Measurements from ENCODE around the gene C2CD4C. TPM values are rescaled to one million over a fixed set of nuclear protein-coding genes. Genes with fewer than 3 reads are reported as not detected.

Gene C2CD4C
- total RNA-seq, 6 donors from 2014 or later, result 0.76 to 2.1 (median 1.6) TPM

DNA sequence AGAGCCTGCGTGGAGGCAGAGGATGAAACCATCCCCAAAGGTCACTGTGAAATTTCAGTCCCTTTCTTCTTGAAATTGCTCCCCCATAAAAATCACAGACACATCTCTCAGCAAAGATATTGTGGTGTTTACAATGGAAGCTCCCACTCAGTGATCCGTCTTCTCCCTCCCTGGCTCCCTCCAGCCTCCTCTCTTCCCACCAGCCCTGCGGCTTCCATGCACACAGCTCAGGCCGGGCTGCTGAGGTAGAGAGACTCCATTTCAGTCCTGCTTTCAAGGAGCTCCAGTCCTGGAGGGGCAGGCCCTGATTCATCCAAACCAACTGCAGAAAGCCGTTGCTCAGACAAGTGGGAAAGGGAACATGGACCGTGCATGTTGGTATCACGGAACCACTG is 40.3 kb downstream of the C2CD4C start:
- no peaks in the 10 kb centered on the region for H3K36me3 ChIP-seq
- H3K9me3 ChIP-seq, result no peaks in the 10 kb centered on the region
- TF ChIP-seq, protein P1, sequence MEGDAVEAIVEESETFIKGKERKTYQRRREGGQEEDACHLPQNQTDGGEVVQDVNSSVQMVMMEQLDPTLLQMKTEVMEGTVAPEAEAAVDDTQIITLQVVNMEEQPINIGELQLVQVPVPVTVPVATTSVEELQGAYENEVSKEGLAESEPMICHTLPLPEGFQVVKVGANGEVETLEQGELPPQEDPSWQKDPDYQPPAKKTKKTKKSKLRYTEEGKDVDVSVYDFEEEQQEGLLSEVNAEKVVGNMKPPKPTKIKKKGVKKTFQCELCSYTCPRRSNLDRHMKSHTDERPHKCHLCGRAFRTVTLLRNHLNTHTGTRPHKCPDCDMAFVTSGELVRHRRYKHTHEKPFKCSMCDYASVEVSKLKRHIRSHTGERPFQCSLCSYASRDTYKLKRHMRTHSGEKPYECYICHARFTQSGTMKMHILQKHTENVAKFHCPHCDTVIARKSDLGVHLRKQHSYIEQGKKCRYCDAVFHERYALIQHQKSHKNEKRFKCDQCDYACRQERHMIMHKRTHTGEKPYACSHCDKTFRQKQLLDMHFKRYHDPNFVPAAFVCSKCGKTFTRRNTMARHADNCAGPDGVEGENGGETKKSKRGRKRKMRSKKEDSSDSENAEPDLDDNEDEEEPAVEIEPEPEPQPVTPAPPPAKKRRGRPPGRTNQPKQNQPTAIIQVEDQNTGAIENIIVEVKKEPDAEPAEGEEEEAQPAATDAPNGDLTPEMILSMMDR (IDR thresholded peaks at IDR 0.05), result no peak
- TF ChIP-seq POLR2AphosphoS5 (IDR thresholded peaks at IDR 0.05), result no peak
- no peak for TF ChIP-seq EP300 (IDR thresholded peaks at IDR 0.05)
- TF ChIP-seq POLR2A (IDR thresholded peaks at IDR 0.05), result no peak
- WGBS, 2 donors, result 73 to 77% methylated on average over 7 of the region's 7 CpGs
- no peak overlapping the region for H3K4me3 ChIP-seq
- DNase-seq (no peak), ATAC-seq (ENCODE audit: low FRiP score in 2 of 2) (no peak)
- no peaks in the 10 kb centered on the region for H3K27me3 ChIP-seq
- peaks cover 0 to 12% (median 2%) of the 10 kb centered on the region in 4 donors for H3K4me1 ChIP-seq
- no peak overlapping the region for H3K27ac ChIP-seq

GRCh38 chr19:367963-368629 is 40.9 kb downstream of the C2CD4C start:
- Histone ChIP-seq H3K27me3 (no peaks in the 10 kb centered on the region), H3K9me3 (no peaks in the 10 kb centered on the region), H3K36me3 (no peaks in the 10 kb centered on the region), H3K4me3 (no peak overlapping the region), H3K4me1 (peaks cover 0 to 12% (median 2%) of the 10 kb centered on the region in 4 donors), H3K27ac (no peak overlapping the region)
- DNase-seq (no peak), ATAC-seq (ENCODE audit: low FRiP score in 2 of 2) (no peak)
- whole genome bisulfite sequencing, 2 donors, result 68 to 71% methylated on average over 16 to 22 of the region's 22 CpGs
- no peak for TF ChIP-seq EP300 (IDR thresholded peaks at IDR 0.05)
- no peak for TF ChIP-seq POLR2A (IDR thresholded peaks at IDR 0.05)
- TF ChIP-seq POLR2AphosphoS5 (IDR thresholded peaks at IDR 0.05), result no peak
- TF ChIP-seq, protein P1 (IDR thresholded peaks at IDR 0.05), result no peak

DNA sequence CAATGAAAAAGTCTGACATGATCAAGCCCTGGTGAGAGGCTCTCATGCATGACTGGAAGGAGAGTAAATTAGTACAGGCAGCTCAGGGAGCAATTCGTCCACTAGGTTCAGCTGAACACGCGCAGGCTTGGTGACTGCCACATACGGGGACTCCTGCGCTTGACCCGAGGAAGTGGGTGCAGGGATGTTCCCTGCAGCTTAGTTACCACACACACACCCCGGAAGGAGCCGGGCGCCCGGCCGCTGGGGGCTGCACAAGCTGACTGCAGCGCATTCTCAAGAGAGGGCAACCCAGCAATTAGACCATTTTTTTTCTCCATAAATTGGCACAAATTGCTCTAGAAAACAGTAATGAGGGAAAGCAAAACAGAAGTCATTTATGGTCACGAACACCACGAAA is 41.4 kb downstream of the C2CD4C start:
- Histone ChIP-seq H3K4me3 (no peak overlapping the region), H3K27ac (no peak overlapping the region), H3K4me1 (peaks cover 0 to 10% (median under 1%) of the 10 kb centered on the region in 4 donors), H3K9me3 (no peaks in the 10 kb centered on the region), H3K27me3 (no peaks in the 10 kb centered on the region), H3K36me3 (no peaks in the 10 kb centered on the region)
- no peak for DNase-seq
- 89 to 93% methylated on average over 9 to 14 of the region's 14 CpGs for WGBS, 2 donors
- ATAC-seq (ENCODE audit: low FRiP score in 2 of 2), result no peak
- TF ChIP-seq POLR2A (IDR thresholded peaks at IDR 0.05) (no peak), POLR2AphosphoS5 (IDR thresholded peaks at IDR 0.05) (no peak), EP300 (IDR thresholded peaks at IDR 0.05) (no peak)
- TF ChIP-seq, protein P1 (IDR thresholded peaks at IDR 0.05), result no peak

DNA sequence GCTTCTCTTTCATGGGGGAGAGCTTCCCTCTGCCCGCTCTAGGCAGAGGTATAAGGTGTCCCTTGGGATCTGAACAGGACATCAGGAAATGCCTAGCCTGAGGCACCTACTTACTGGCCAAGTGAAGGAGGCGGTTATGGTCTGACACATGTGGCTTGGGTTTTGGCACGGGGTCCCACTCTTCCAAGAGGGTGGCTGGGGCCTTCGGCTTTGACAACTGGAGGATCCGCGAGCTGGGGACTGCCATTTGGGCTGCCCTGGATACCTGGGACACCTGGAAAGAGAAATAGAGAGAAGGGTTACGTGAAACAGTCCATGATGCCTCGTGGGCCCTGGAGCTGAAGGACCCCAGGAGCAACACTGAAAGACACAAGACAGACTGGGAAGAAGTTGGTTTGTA is 42.0 kb downstream of the C2CD4C start:
- Histone ChIP-seq H3K4me1 (peaks cover 0 to 4% (median 0%) of the 10 kb centered on the region in 4 donors), H3K36me3 (no peaks in the 10 kb centered on the region), H3K9me3 (no peaks in the 10 kb centered on the region), H3K4me3 (no peak overlapping the region), H3K27ac (no peak overlapping the region), H3K27me3 (no peaks in the 10 kb centered on the region)
- TF ChIP-seq EP300 (IDR thresholded peaks at IDR 0.05) (no peak), POLR2A (IDR thresholded peaks at IDR 0.05) (no peak), POLR2AphosphoS5 (IDR thresholded peaks at IDR 0.05) (no peak)
- TF ChIP-seq, protein P1 (IDR thresholded peaks at IDR 0.05), result no peak
- no peak for DNase-seq
- 90 to 93% methylated on average over 5 to 8 of the region's 8 CpGs for WGBS, 2 donors
- ATAC-seq (ENCODE audit: low FRiP score in 2 of 2), result no peak

Data from upper lobe of left lung (tissue), 6 donors.